K562 (cell line): ENCODE measurements around the gene GALNT7. TPM values are rescaled to one million over a fixed set of nuclear protein-coding genes. Genes with fewer than 3 reads are reported as not detected.

Experiments used
- CBX3 ChIP-seq, 2 experiments: IDR thresholded peaks; 1 replicate in 1 of 2; 2 replicates in 1 of 2; pipeline ENCODE4 v1.6.1; 2012; ENCODE audit warnings: inconsistent platforms in 2 of 2, low read length in 2 of 2, borderline replicate concordance in 1 of 2, control low read depth in 1 of 2
- DNMT1 ChIP-seq: fragments of 450-650 bp; IDR thresholded peaks from 2 replicates; pipeline ENCODE4 v1.6.1; 2016; ENCODE audit warnings: antibody characterized with exemption, mild to moderate bottlenecking
- FOS ChIP-seq: IDR thresholded peaks from 3 replicates; pipeline ENCODE4 v1.6.1; 2011; ENCODE audit not compliant: insufficient read length; ENCODE audit errors: extremely low read depth
- FOXA3 ChIP-seq, 2 experiments: fragments of 450-650 bp in 1 of 2; sonication (generic) in 1 of 2; formaldehyde crosslinking; IDR thresholded peaks in 1 of 2; conservative IDR thresholded peaks in 1 of 2; 2 replicates each; pipeline versions ENCODE4 v1.4.0 to v1.8.0; 2020 to 2022; ENCODE audit warnings: mild to moderate bottlenecking in 2 of 2, missing genetic modification reagents in 1 of 2
- HDAC2 ChIP-seq: fragments of 450-650 bp; IDR thresholded peaks from 2 replicates; pipeline ENCODE4 v1.6.1; 2016; ENCODE audit warnings: mild to moderate bottlenecking
- JUNB ChIP-seq: fragments of 450-650 bp; formaldehyde crosslinking; conservative IDR thresholded peaks from 2 replicates; pipeline ENCODE4 v1.4.0; 2020; ENCODE audit warnings: mild to moderate bottlenecking
- LEF1 ChIP-seq: fragments of 450-650 bp; IDR thresholded peaks from 2 replicates; pipeline ENCODE4 v1.6.1; 2016; ENCODE audit warnings: mild to moderate bottlenecking
- MTF1 ChIP-seq: fragments of 250-450 bp; sonication (Bioruptor Pico); IDR thresholded peaks from 2 replicates; pipeline ENCODE4 v1.9.0; 2021; ENCODE audit warnings: moderate library complexity, mild to moderate bottlenecking, inconsistent platforms, borderline replicate concordance
- NEUROD1 ChIP-seq: fragments of 150-350 bp; IDR thresholded peaks from 2 replicates; pipeline ENCODE4 v1.6.1; 2014; ENCODE audit warnings: borderline replicate concordance, low read length, low read depth; ENCODE audit not compliant: partially characterized antibody
- NFIC ChIP-seq: fragments of 450-650 bp; IDR thresholded peaks from 2 replicates; pipeline ENCODE4 v1.6.1; 2017; ENCODE audit warnings: mild to moderate bottlenecking, inconsistent platforms
- NR2C1 ChIP-seq, 2 experiments: fragments of 450-650 bp; IDR thresholded peaks; 2 replicates each; pipeline ENCODE4 v1.6.1; 2017; ENCODE audit warnings: mild to moderate bottlenecking in 2 of 2, antibody characterized with exemption in 1 of 2, inconsistent platforms in 1 of 2, missing compliant biosample characterization in 1 of 2, missing genetic modification characterization in 1 of 2
- RBM14 ChIP-seq: fragments of 200-400 bp; formaldehyde crosslinking; IDR thresholded peaks from 2 replicates; pipeline ENCODE4 v1.6.1; 2018; ENCODE audit warnings: low read depth, mild to moderate bottlenecking, low read length, moderate library complexity, borderline replicate concordance; ENCODE audit not compliant: insufficient read depth
- RHOXF2B ChIP-seq: fragments of 250-450 bp; sonication (Bioruptor Pico); conservative IDR thresholded peaks from 2 replicates; pipeline ENCODE4 v1.5.1; 2021
- SAP30 ChIP-seq: fragments of 200-600 bp; sonication (generic); IDR thresholded peaks from 2 replicates; pipeline ENCODE4 v1.6.1; 2012; ENCODE audit warnings: borderline replicate concordance, low read depth, mild to moderate bottlenecking, moderate library complexity, low read length, control low read depth, inconsistent platforms; ENCODE audit not compliant: insufficient read depth, poor library complexity, severe bottlenecking
- SP1 ChIP-seq: sonication (generic); formaldehyde crosslinking; IDR thresholded peaks from 2 replicates; pipeline ENCODE4 v1.8.1; 2022; ENCODE audit warnings: mild to moderate bottlenecking, missing genetic modification reagents
- ZNF175 ChIP-seq: fragments of 200-800 bp; sonication (Bioruptor generic); IDR thresholded peaks from 2 replicates; pipeline ENCODE4 v1.6.1; 2016; ENCODE audit warnings: low read depth, mild to moderate bottlenecking, missing genetic modification characterization, missing compliant biosample characterization
- ZNF239 ChIP-seq: fragments of 250-450 bp; sonication (Bioruptor Pico); IDR thresholded peaks from 2 replicates; pipeline ENCODE4 v1.4.0; 2020; ENCODE audit warnings: mild to moderate bottlenecking
- ZNF3 ChIP-seq: fragments of 250-450 bp; sonication (Bioruptor Pico); IDR thresholded peaks from 2 replicates; pipeline ENCODE4 v1.5.0; 2021; ENCODE audit warnings: mild to moderate bottlenecking, moderate library complexity
- ZNF589 ChIP-seq: fragments of 200-800 bp; sonication (Bioruptor generic); IDR thresholded peaks from 2 replicates; pipeline ENCODE4 v1.6.1; 2016; ENCODE audit warnings: low read depth, missing genetic modification characterization, missing compliant biosample characterization
- polyA plus RNA-seq, 8 experiments: library from polyadenylated mRNA; depleted of rRNA in 4 of 8; stranded (reverse) in 5 of 8; unstranded in 3 of 8; fragments of >200 nt; fragmentation: Nextera tagmentation in 2 of 8; fragmentation: Illumina TruSeq in 1 of 8; extraction: Ambion mirVana in 2 of 8; extraction: Trizol in 1 of 8; gene quantifications; 2 replicates each; pipeline versions ENCODE4 v1.2.1 to v1.2.3, GENCODE V29; 2011 to 2014; ENCODE audit warnings: inconsistent platforms in 1 of 8, missing spikeins in 1 of 8
- total RNA-seq, 7 experiments: library from RNA; depleted of rRNA in 6 of 7; stranded (reverse); fragments of >200 nt in 6 of 7; fragmentation: Illumina TruSeq in 2 of 7; extraction: Trizol in 2 of 7; gene quantifications; 2 replicates each; pipeline versions ENCODE4 v1.2.1 to v1.2.3, GENCODE V29; 2011 to 2021; ENCODE audit warnings: low replicate concordance in 1 of 7
- TF ChIP-seq, protein P1 (sequence below), 2 experiments: fragments of 200-800 bp in 1 of 2; sonication (Bioruptor generic) in 1 of 2; sonication (generic) in 1 of 2; formaldehyde crosslinking in 1 of 2; IDR thresholded peaks in 1 of 2; conservative IDR thresholded peaks in 1 of 2; 2 replicates each; pipeline versions ENCODE4 v1.5.0 to v1.6.1; 2016 to 2020; ENCODE audit warnings: missing compliant biosample characterization in 1 of 2, missing genetic modification characterization in 1 of 2, missing genetic modification reagents in 1 of 2
- TF ChIP-seq, protein P2 (sequence below), 3 experiments: fragments of 200-800 bp in 1 of 3; sonication (Bioruptor generic) in 1 of 3; sonication (generic) in 1 of 3; formaldehyde crosslinking in 1 of 3; IDR thresholded peaks; 2 replicates each; pipeline versions ENCODE4 v1.6.1 to v1.8.0; 2016 to 2022; ENCODE audit warnings: mild to moderate bottlenecking in 2 of 3, missing compliant biosample characterization in 2 of 3, missing genetic modification characterization in 2 of 3, missing genetic modification reagents in 1 of 3
- TF ChIP-seq, protein P3 (sequence below): fragments of 250-450 bp; sonication (Bioruptor Pico); IDR thresholded peaks from 2 replicates; pipeline ENCODE4 v1.8.0; 2022; ENCODE audit warnings: moderate library complexity, mild to moderate bottlenecking, inconsistent platforms

The GALNT7 gene
- total and polyA plus RNA-seq, 9 of the 15 experiments (the other 6 are each of a cell fraction or from before 2014, with no cell fraction given): 16.7 to 38.7 (median 31.1) TPM

DNA sequence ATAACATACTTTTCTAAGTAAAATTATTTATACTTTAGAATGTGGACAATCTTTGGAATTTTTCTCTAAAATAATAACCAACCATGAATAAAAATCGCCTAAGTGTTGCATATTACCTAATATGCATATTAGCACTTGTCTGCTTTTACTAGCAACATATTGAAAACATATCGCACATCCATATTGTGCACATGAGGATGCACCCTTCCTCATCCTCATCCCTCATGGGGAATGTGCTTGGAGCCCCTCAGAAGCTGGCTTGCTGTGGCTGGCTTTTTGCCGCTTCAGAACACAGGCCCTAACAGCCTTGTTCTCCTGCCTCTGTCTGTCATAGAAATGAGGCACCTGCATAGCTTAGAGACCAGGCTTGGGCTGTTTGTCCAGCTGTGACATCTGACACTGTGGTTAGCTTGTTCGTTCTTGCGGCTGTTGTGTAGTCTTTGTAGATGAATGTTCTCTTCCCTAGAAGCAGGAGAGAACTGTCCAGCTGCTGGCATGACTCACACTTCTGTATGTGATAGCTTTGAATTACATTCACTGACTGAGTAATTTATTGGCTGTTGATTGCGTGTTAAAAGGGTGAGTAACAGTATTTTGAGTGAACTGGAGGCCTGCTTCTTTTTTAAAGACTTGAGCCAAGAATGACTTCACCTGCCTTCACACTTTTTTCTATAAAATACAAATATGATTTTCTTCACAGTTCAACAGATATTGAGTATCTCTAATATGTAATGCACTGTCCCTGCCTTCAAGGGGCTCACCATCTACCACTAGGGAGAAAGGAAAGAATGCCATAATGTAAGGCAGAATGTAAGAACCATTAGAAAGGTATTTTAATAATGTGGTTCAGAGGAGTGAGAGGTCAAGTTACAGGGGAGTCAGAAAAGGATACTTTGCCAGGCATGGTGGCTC, 83.7 kb downstream of the GALNT7 start (continued):
- TF ChIP-seq ZNF175 (CRISPR knock-in tag): peak; percentile 97
- no peak for TF ChIP-seq DNMT1
- no peak for TF ChIP-seq MTF1 (CRISPR knock-in tag)
- peak; percentile 31 for TF ChIP-seq NEUROD1
- no peak for TF ChIP-seq ZNF3
- TF ChIP-seq HDAC2: peak; percentile 45; the same call in 1 of the 2 replicates
- TF ChIP-seq, protein P1, sequence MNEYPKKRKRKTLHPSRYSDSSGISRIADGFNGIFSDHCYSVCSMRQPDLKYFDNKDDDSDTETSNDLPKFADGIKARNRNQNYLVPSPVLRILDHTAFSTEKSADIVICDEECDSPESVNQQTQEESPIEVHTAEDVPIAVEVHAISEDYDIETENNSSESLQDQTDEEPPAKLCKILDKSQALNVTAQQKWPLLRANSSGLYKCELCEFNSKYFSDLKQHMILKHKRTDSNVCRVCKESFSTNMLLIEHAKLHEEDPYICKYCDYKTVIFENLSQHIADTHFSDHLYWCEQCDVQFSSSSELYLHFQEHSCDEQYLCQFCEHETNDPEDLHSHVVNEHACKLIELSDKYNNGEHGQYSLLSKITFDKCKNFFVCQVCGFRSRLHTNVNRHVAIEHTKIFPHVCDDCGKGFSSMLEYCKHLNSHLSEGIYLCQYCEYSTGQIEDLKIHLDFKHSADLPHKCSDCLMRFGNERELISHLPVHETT (CRISPR knock-in tag; conservative IDR thresholded peaks at IDR 0.05 in 1 of 2, IDR thresholded peaks at IDR 0.05 in 1 of 2): peak in 1 of 2 experiments; percentile 76; a peak in 1 of 4 replicates
- TF ChIP-seq FOXA3 (CRISPR knock-in tag; conservative IDR thresholded peaks at IDR 0.05 in 1 of 2, IDR thresholded peaks at IDR 0.05 in 1 of 2): peak; percentile 99 to 100
- TF ChIP-seq RHOXF2B (CRISPR knock-in tag): no peak
- TF ChIP-seq, protein P2, sequence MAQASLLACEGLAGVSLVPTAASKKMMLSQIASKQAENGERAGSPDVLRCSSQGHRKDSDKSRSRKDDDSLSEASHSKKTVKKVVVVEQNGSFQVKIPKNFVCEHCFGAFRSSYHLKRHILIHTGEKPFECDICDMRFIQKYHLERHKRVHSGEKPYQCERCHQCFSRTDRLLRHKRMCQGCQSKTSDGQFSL (CRISPR knock-in tag; IDR thresholded peaks at IDR 0.05): no peak
- TF ChIP-seq, protein P2 (tag; IDR thresholded peaks at IDR 0.05): no peak
- peak; percentile 38 for TF ChIP-seq ZNF239 (CRISPR knock-in tag)
- TF ChIP-seq SAP30: no peak
- peak; percentile 84 for TF ChIP-seq LEF1
- peak; percentile 99 for TF ChIP-seq ZNF589 (CRISPR knock-in tag)
- peak; percentile 79 for TF ChIP-seq NFIC
- TF ChIP-seq, protein P3, sequence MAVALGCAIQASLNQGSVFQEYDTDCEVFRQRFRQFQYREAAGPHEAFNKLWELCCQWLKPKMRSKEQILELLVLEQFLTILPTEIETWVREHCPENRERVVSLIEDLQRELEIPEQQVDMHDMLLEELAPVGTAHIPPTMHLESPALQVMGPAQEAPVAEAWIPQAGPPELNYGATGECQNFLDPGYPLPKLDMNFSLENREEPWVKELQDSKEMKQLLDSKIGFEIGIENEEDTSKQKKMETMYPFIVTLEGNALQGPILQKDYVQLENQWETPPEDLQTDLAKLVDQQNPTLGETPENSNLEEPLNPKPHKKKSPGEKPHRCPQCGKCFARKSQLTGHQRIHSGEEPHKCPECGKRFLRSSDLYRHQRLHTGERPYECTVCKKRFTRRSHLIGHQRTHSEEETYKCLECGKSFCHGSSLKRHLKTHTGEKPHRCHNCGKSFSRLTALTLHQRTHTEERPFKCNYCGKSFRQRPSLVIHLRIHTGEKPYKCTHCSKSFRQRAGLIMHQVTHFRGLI: peak; percentile 75; the same call in 1 of the 2 replicates
- TF ChIP-seq SP1 (CRISPR knock-in tag): peak; percentile 37; the same call in 1 of the 2 replicates
- TF ChIP-seq FOS: peak; percentile 44
- peak; percentile 92 for TF ChIP-seq JUNB (CRISPR knock-in tag)
- no peak for TF ChIP-seq NR2C1 (IDR thresholded peaks at IDR 0.05)
- TF ChIP-seq NR2C1 (tag; IDR thresholded peaks at IDR 0.05): peak; percentile 57
- TF ChIP-seq CBX3 (IDR thresholded peaks at IDR 0.05; ENCODE audit: borderline replicate concordance in 1 of 2, low read length in 2 of 2): peak in 1 of 2 experiments; percentile 65; a peak in 1 of 3 replicates
- no peak for TF ChIP-seq RBM14
